ENCODE results near the gene SLC22A17.

GRCh38 chr14:23370221-23370620, 17.5 kb upstream of the SLC22A17 start:
- no peak for TF ChIP-seq CTCF (IDR thresholded peaks at IDR 0.05)
- no peak for TF ChIP-seq POLR2AphosphoS5 (IDR thresholded peaks at IDR 0.05)
- no peak for TF ChIP-seq POLR2A (IDR thresholded peaks at IDR 0.05)

Measured in gastroesophageal sphincter (tissue), 3 donors.